SU-DHL-6 (cell line): ENCODE results near the gene ADGRG7.

ENCODE experiments used
- H2AFZ ChIP-seq: fragments of 200-600 bp; sonication (generic); 2 replicates; pipeline ENCODE4 v1.6.1; 2014; ENCODE audit warnings: low read depth, mild to moderate bottlenecking, moderate library complexity, mixed read lengths, antibody characterized with exemption, low read length; ENCODE audit not compliant: severe bottlenecking
- H3F3A ChIP-seq: fragments of 200-600 bp; shearing (Covaris generic); 2 replicates; pipeline ENCODE4 v1.6.0; 2016; ENCODE audit warnings: antibody characterized with exemption, mild to moderate bottlenecking; ENCODE audit not compliant: insufficient read depth
- H3K27ac ChIP-seq: fragments of 200-600 bp; sonication (generic); 2 replicates; pipeline ENCODE4 v1.5.1; 2016; ENCODE audit warnings: low read depth, mild to moderate bottlenecking, low read length, moderate library complexity, mixed read lengths
- H3K27me3 ChIP-seq: fragments of 200-600 bp; sonication (generic), shearing (Covaris generic); 2 replicates; pipeline ENCODE4 v1.6.0; 2014; ENCODE audit warnings: mild to moderate bottlenecking, low read length
- H3K36me3 ChIP-seq: fragments of 200-600 bp; sonication (generic); 2 replicates; pipeline ENCODE4 v1.6.1; 2014; ENCODE audit warnings: mild to moderate bottlenecking, low read length, mixed read lengths
- H3K4me2 ChIP-seq: fragments of 300-600, 200-600 bp; shearing (Covaris generic), sonication (generic); 2 replicates; pipeline ENCODE4 v1.6.0; 2014; ENCODE audit warnings: low read length, low read depth, mild to moderate bottlenecking; ENCODE audit not compliant: poor library complexity, severe bottlenecking
- H3K4me3 ChIP-seq: fragments of 200-600 bp; sonication (generic); 2 replicates; pipeline ENCODE4 v1.5.1; 2014; ENCODE audit warnings: antibody characterized with exemption, low read length, mild to moderate bottlenecking, mixed read lengths; ENCODE audit not compliant: insufficient read depth, poor library complexity, severe bottlenecking
- H3K79me2 ChIP-seq: fragments of 200-600 bp; sonication (generic); 2 replicates; pipeline ENCODE4 v1.6.1; 2014; ENCODE audit warnings: mild to moderate bottlenecking, low read length, moderate library complexity; ENCODE audit not compliant: insufficient read depth
- H3K9ac ChIP-seq: fragments of 200-600 bp; sonication (generic); 2 replicates; pipeline ENCODE4 v1.7.0; 2014; ENCODE audit warnings: mild to moderate bottlenecking, low read length
- H3K9me2 ChIP-seq: fragments of 200-600 bp; sonication (generic); replicated peaks from 2 replicates; pipeline ENCODE4 v1.6.1; 2014; ENCODE audit warnings: low read length; ENCODE audit not compliant: insufficient read depth
- H3K9me3 ChIP-seq: fragments of 200-600 bp; sonication (generic); 2 replicates; pipeline ENCODE4 v1.6.1; 2014; ENCODE audit warnings: low read length, mixed read lengths; ENCODE audit not compliant: insufficient read depth
- H4K20me1 ChIP-seq: fragments of 200-600 bp; sonication (generic); 2 replicates; pipeline ENCODE4 v1.6.1; 2014; ENCODE audit warnings: low read depth, mild to moderate bottlenecking, antibody characterized with exemption, low read length, moderate library complexity, mixed read lengths
- CTCF ChIP-seq: fragments of 200-600 bp; sonication (generic); IDR thresholded peaks from one replicate; pipeline ENCODE4 v1.5.1; 2017; ENCODE audit warnings: antibody characterized with exemption, mild to moderate bottlenecking, low read length, moderate library complexity; ENCODE audit not compliant: insufficient read depth, poor library complexity, severe bottlenecking
- EZH2phosphoT487 ChIP-seq: fragments of 200-600 bp; sonication (generic), shearing (Covaris generic); conservative IDR thresholded peaks from 2 replicates; pipeline ENCODE4 v1.6.1; 2018; ENCODE audit warnings: mild to moderate bottlenecking, antibody characterized with exemption, low read length, moderate library complexity, mixed read lengths

The ADGRG7 gene

GRCh38 chr3:100562224-100562857 is 47.1 kb upstream of the ADGRG7 start:
- H3K79me2 ChIP-seq, result no peaks in the 10 kb centered on the region
- H4K20me1 ChIP-seq, result no peaks in the 10 kb centered on the region
- H3K4me3 ChIP-seq, result no peak overlapping the region
- no peak overlapping the region for H3K27ac ChIP-seq
- H3K27me3 ChIP-seq, result no peaks in the 10 kb centered on the region
- TF ChIP-seq EZH2phosphoT487, result no peak
- no peak for TF ChIP-seq CTCF
- H3K36me3 ChIP-seq, result no peaks in the 10 kb centered on the region
- no peaks in the 10 kb centered on the region for H3K9me2 ChIP-seq
- no peak overlapping the region for H3K9ac ChIP-seq
- H3K4me2 ChIP-seq, result no peak overlapping the region
- no peaks in the 10 kb centered on the region for H3K9me3 ChIP-seq
- no peaks in the 10 kb centered on the region for H3F3A ChIP-seq
- H2AFZ ChIP-seq, result no peak overlapping the region

DNA sequence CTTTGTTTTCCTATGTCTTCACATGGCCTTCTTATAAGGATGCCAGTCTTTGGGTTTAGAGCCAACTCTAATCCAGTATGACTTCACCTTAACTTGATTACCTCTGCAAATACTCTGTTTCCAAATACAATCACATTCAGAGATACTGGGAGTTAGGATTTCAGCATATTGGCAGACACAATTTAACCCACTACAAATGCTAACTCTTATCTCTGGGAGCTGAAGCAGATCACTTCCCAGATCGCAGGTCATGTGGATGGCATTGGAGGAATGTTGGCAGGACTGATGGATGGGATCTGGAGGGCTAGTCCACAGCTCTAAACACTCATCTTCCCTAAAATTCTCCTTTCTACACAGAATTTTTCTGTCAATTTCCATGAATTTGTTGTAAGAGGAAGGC is 46.2 kb upstream of the ADGRG7 start:
- Histone ChIP-seq H4K20me1 (no peaks in the 10 kb centered on the region), H3K9me3 (no peaks in the 10 kb centered on the region), H3K27me3 (no peaks in the 10 kb centered on the region), H2AFZ (no peak overlapping the region), H3K9me2 (no peaks in the 10 kb centered on the region), H3F3A (no peaks in the 10 kb centered on the region), H3K79me2 (no peaks in the 10 kb centered on the region), H3K36me3 (no peaks in the 10 kb centered on the region), H3K27ac (no peak overlapping the region), H3K9ac (no peak overlapping the region), H3K4me3 (no peak overlapping the region), H3K4me2 (no peak overlapping the region)
- TF ChIP-seq EZH2phosphoT487, result no peak

GRCh38 chr3:100563652-100564211 is 45.7 kb upstream of the ADGRG7 start:
- Histone ChIP-seq H3K36me3 (no peaks in the 10 kb centered on the region), H3K4me2 (no peak overlapping the region), H3K27ac (no peak overlapping the region), H3K79me2 (no peaks in the 10 kb centered on the region), H3K9me3 (no peaks in the 10 kb centered on the region), H4K20me1 (no peaks in the 10 kb centered on the region), H3K9me2 (no peaks in the 10 kb centered on the region), H3K4me3 (no peak overlapping the region), H3K27me3 (no peaks in the 10 kb centered on the region), H3K9ac (no peak overlapping the region), H2AFZ (no peak overlapping the region), H3F3A (no peaks in the 10 kb centered on the region)
- TF ChIP-seq CTCF, result no peak
- TF ChIP-seq EZH2phosphoT487, result no peak

DNA sequence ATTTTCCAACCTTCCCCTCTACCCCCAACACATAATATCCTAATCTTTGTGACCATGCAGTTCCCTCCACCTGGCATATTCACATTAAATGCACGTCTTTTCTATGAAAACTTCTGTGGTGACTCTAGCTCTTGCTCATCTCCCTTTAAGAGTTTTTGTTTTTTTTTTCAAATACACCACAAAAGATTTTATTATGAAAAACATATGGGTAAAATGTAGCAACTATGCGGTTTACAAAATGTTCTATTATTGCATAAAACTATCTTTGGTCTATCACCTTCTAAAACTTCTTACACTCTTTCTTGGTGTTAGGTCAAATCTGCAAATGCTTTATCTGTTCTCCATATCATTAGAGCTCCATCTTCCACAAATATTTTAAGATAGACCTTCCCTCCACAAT is 38.6 kb upstream of the ADGRG7 start:
- no peaks in the 10 kb centered on the region for H3K9me3 ChIP-seq
- no peak overlapping the region for H3K4me3 ChIP-seq
- no peaks in the 10 kb centered on the region for H3K79me2 ChIP-seq
- TF ChIP-seq CTCF, result no peak
- TF ChIP-seq EZH2phosphoT487, result no peak
- no peaks in the 10 kb centered on the region for H3F3A ChIP-seq
- H4K20me1 ChIP-seq, result no peaks in the 10 kb centered on the region
- no peaks in the 10 kb centered on the region for H3K9me2 ChIP-seq
- H3K9ac ChIP-seq, result no peak overlapping the region
- no peak overlapping the region for H3K4me2 ChIP-seq
- H3K36me3 ChIP-seq, result no peaks in the 10 kb centered on the region
- H3K27ac ChIP-seq, result no peak overlapping the region
- H3K27me3 ChIP-seq, result no peaks in the 10 kb centered on the region
- H2AFZ ChIP-seq, result no peak overlapping the region
